ENCODE measurements around the gene TARS3.
A peak's percentile ranks its signal among the peaks of the same experiment; 100 is the strongest.
"Not testable (repeated sequence)": the region's sequence is repeated elsewhere in the genome, so short reads cannot be mapped to it uniquely, and the experiment has no call there.

The TARS3 gene

DNA sequence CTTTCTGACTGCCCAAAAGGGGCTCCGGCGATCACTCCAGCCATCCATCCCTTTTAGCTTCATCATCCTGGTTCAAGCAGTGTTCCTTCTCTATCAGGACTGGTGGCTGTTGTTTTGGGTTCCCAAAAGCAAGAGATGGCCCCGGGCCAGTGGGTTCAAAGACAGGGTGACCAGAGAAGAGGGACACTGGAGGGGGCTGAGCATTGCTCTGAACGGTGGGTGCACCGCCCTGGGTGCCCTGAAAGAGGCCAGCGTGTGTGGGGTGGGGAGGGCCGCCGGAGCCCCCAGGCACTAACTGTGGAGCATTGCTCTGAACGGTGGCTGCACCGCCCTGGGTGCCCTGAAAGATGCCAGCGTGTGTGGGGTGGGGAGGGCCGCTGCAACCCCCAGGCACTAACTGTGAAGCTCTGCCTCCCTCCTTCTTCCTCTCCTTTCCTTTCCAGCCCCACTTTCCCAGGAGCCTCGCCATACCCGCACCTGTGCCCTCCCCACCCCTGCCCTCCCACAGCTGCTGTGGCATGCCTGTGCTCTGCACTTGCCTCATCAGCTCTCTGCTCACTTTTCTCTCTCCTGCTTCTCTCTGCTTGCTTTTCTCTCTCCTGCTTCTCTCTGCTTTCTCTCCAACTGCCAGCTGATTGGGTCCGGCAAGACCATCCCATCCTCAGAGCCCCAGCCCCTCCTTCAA, 41.6 kb upstream of the TARS3 start:
- ATAC-seq, result no peak; the same call in 2 of the 3 replicates
- TF ChIP-seq ESRRG (CRISPR knock-in tag; IDR thresholded peaks at IDR 0.05), result no peak
- TF ChIP-seq PPARA (CRISPR knock-in tag; IDR thresholded peaks at IDR 0.05; ENCODE audit: borderline replicate concordance), result no peak
- no peak for TF ChIP-seq RARB (CRISPR knock-in tag; IDR thresholded peaks at IDR 0.05)
- no peak for TF ChIP-seq ZNF70 (CRISPR knock-in tag; IDR thresholded peaks at IDR 0.05)
- no peak for TF ChIP-seq ISL1 (CRISPR knock-in tag; IDR thresholded peaks at IDR 0.05)
- TF ChIP-seq ZNF8 (CRISPR knock-in tag; IDR thresholded peaks at IDR 0.05), result no peak
- TF ChIP-seq GLIS3 (CRISPR knock-in tag; IDR thresholded peaks at IDR 0.05), result no peak
- TF ChIP-seq, protein P1, sequence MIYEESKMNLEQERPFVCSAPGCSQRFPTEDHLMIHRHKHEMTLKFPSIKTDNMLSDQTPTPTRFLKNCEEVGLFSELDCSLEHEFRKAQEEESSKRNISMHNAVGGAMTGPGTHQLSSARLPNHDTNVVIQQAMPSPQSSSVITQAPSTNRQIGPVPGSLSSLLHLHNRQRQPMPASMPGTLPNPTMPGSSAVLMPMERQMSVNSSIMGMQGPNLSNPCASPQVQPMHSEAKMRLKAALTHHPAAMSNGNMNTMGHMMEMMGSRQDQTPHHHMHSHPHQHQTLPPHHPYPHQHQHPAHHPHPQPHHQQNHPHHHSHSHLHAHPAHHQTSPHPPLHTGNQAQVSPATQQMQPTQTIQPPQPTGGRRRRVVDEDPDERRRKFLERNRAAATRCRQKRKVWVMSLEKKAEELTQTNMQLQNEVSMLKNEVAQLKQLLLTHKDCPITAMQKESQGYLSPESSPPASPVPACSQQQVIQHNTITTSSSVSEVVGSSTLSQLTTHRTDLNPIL (CRISPR knock-in tag; IDR thresholded peaks at IDR 0.05; ENCODE audit: low read depth), result no peak
- no peak for TF ChIP-seq OSR1 (CRISPR knock-in tag; IDR thresholded peaks at IDR 0.05)
- TF ChIP-seq, protein P2, sequence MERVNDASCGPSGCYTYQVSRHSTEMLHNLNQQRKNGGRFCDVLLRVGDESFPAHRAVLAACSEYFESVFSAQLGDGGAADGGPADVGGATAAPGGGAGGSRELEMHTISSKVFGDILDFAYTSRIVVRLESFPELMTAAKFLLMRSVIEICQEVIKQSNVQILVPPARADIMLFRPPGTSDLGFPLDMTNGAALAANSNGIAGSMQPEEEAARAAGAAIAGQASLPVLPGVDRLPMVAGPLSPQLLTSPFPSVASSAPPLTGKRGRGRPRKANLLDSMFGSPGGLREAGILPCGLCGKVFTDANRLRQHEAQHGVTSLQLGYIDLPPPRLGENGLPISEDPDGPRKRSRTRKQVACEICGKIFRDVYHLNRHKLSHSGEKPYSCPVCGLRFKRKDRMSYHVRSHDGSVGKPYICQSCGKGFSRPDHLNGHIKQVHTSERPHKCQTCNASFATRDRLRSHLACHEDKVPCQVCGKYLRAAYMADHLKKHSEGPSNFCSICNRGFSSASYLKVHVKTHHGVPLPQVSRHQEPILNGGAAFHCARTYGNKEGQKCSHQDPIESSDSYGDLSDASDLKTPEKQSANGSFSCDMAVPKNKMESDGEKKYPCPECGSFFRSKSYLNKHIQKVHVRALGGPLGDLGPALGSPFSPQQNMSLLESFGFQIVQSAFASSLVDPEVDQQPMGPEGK (CRISPR knock-in tag; IDR thresholded peaks at IDR 0.05; ENCODE audit: borderline replicate concordance), result no peak
- no peak for TF ChIP-seq ZNF565 (CRISPR knock-in tag; conservative IDR thresholded peaks at IDR 0.05; ENCODE audit: low read depth)
- no peak for TF ChIP-seq TOX (CRISPR knock-in tag; IDR thresholded peaks at IDR 0.05; ENCODE audit: borderline replicate concordance)

DNA sequence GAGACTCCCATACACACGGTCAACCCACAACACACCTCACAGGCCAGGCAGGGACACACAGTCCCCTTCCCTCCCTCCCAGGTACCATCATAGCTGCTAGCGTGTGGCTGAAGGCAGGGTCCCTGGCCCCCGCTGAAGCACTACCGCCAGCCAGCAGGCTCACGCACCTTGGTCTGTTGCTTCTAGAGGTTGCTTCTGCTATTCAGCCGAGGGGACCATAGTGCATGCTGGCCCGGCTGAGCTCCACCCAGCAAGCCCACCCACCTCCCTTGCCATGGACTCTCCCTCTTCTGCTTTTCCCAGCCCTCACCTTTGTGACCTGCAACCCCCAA, 41.0 kb upstream of the TARS3 start:
- ATAC-seq, result not testable (repeated sequence)

DNA sequence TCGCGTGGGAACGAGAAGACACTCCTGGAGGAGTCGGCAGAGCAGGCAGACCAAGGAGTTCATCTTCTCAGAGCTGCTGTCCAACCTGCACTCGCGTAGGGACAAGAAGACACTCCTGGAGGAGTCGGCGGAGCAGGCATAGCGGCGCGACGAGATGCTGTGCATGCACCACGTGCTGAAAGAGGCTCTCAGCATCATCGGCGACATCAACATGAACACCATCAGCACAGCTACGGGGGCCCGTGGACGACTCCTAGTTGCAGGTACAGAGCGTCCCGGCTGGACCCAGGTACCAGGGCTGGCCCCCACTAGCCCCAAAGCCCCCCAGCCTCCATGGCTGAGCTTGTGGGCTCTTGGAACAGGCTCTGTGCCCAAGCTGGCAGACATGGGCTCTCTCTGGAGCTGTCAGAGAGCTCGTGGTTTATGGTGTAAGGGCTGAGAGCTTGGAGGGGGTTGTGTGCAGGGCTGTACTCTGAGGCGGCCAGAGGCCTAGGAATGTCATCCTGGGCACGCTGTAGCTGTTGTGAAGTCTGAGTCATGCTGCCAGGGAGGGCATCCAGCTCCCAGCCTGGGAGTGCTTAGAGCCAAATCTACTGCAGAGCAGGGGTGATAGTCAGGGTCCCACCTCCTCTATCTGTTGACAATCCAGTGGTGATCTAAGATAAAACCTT, 40.5 kb upstream of the TARS3 start:
- ATAC-seq, result peak; percentile 91

DNA sequence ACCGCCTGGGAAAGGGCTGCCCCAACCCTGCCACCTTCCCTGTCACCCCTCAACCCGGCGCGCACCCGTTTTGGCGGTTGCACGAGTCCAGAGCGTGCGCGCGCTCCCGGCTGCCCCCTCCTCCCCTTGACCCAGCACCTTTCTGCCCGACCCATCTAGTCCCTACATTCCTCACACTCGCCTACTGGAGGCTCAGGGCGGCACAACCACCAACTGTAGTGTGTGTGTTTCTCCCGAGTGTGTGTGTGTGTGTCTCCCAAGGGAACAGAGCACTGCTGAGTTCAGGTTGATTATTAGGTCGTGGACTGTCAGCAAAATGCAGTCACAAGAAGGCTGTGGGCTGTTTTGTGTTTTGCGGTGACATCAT, 22.4 kb upstream of the TARS3 start:
- peak; percentile 43 for ATAC-seq

DNA sequence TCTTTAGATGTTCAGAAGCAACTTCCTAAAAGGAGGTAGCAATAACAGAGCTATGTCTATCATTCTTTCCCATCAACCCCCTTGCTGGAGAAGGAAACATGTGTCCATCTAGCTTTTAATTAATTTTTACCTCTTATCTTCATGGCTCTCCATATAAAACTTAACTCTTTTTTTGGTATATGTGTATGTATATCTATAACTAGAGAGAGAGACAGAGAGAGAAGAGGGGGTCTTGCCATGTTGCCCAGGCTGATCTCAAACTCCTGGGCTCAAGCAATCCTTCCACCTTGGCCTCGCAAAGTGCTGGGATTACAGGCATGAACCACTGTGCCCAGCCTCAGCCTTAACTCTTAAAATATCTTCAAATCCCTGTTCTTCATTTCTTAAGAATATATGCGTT, 10.6 kb upstream of the TARS3 start:
- not testable (repeated sequence) for ATAC-seq

DNA sequence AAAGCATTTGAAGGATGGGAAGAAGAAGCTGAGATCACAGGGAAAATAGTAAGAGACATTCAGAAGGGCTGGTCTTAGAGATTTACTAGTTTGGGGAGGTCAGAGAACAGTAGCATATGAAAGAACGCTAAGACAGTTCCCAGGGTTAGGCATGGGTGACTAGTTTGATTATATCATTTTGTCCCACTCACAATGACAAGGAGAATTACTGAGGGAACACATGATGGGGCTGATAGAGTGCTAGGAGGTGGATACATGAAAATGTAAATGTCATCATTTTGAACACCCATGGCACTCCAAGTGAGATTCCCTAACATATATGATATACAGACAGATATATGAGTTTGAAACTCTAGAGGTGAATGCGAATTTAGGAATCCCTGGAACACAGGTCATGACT, 9.3 kb upstream of the TARS3 start:
- TF ChIP-seq ZFP3 (CRISPR knock-in tag; IDR thresholded peaks at IDR 0.05) (no peak), ARNTL (CRISPR knock-in tag; IDR thresholded peaks at IDR 0.05; ENCODE audit: borderline replicate concordance, low read depth) (no peak), ZC3H10 (CRISPR knock-in tag; IDR thresholded peaks at IDR 0.05) (no peak), ZNF70 (CRISPR knock-in tag; IDR thresholded peaks at IDR 0.05) (no peak), OSR1 (CRISPR knock-in tag; IDR thresholded peaks at IDR 0.05) (no peak), TCF4 (CRISPR knock-in tag; IDR thresholded peaks at IDR 0.05; ENCODE audit: borderline replicate concordance) (no peak), SNAI2 (CRISPR knock-in tag; IDR thresholded peaks at IDR 0.05) (no peak), ZFP30 (CRISPR knock-in tag; IDR thresholded peaks at IDR 0.05) (no peak), ISL1 (CRISPR knock-in tag; IDR thresholded peaks at IDR 0.05) (no peak), PPARA (CRISPR knock-in tag; IDR thresholded peaks at IDR 0.05; ENCODE audit: borderline replicate concordance) (no peak)
- TF ChIP-seq, protein P1 (CRISPR knock-in tag; IDR thresholded peaks at IDR 0.05; ENCODE audit: low read depth), result no peak
- TF ChIP-seq, protein P2 (CRISPR knock-in tag; IDR thresholded peaks at IDR 0.05; ENCODE audit: borderline replicate concordance), result no peak
- TF ChIP-seq, protein P3, sequence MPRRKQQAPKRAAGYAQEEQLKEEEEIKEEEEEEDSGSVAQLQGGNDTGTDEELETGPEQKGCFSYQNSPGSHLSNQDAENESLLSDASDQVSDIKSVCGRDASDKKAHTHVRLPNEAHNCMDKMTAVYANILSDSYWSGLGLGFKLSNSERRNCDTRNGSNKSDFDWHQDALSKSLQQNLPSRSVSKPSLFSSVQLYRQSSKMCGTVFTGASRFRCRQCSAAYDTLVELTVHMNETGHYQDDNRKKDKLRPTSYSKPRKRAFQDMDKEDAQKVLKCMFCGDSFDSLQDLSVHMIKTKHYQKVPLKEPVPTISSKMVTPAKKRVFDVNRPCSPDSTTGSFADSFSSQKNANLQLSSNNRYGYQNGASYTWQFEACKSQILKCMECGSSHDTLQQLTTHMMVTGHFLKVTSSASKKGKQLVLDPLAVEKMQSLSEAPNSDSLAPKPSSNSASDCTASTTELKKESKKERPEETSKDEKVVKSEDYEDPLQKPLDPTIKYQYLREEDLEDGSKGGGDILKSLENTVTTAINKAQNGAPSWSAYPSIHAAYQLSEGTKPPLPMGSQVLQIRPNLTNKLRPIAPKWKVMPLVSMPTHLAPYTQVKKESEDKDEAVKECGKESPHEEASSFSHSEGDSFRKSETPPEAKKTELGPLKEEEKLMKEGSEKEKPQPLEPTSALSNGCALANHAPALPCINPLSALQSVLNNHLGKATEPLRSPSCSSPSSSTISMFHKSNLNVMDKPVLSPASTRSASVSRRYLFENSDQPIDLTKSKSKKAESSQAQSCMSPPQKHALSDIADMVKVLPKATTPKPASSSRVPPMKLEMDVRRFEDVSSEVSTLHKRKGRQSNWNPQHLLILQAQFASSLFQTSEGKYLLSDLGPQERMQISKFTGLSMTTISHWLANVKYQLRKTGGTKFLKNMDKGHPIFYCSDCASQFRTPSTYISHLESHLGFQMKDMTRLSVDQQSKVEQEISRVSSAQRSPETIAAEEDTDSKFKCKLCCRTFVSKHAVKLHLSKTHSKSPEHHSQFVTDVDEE (CRISPR knock-in tag; IDR thresholded peaks at IDR 0.05), result no peak
- no peak for ATAC-seq
